VCaP (cell line): ENCODE results near the gene CDC42EP1.
"Not testable (repeated sequence)": the region's sequence is repeated elsewhere in the genome, so short reads cannot be mapped to it uniquely, and the experiment has no call there.

Experiments
- H3K27ac ChIP-seq: fragments of 450-650 bp; 2 replicates; pipeline ENCODE4 v1.5.1; 2017
- TF ChIP-seq, protein P1 (sequence below): fragments of 450-650 bp; conservative IDR thresholded peaks from 2 replicates; pipeline ENCODE4 v1.5.1; 2017; ENCODE audit warnings: mild to moderate bottlenecking, moderate library complexity

Gene CDC42EP1

DNA sequence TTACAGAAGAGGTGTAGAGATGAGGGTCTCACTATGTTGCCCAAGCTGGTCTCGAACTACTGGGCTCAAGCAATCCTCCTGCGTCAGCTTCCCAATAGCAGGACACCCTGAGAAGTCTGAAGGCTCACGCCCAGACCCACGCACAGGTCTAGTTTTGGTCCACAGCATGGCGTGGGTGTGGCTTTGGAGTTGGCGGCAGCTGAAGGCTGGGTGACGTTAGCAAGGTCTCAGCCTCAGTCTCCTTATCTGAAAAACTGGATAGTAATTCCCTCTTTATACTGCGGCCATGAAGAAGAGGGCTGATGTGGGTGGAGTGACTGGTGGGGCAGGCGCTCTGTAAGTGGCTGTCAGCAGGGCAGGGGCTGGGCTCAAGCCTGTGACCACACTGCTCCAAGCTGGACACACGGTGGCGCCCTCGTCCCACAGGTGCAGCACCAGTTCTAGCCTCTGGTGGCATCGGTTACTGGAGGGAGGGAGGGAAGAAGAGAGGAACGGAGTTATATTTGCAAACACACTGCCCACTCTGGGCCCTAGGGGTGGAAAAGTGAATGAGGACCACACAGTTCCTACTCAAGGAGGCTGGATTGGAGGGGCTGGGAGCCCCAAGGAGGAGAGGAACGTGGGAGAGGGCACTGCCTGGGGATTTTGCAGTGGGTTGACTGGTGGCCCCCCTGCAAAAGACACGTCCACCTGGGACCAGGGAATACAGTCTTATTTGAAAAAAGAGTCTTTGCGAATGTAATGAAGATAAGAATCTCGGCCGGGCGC, 21.5 kb upstream of the CDC42EP1 start:
- peak overlapping the region; percentile 43; the same call in 1 of the 2 replicates for H3K27ac ChIP-seq
- TF ChIP-seq, protein P1, sequence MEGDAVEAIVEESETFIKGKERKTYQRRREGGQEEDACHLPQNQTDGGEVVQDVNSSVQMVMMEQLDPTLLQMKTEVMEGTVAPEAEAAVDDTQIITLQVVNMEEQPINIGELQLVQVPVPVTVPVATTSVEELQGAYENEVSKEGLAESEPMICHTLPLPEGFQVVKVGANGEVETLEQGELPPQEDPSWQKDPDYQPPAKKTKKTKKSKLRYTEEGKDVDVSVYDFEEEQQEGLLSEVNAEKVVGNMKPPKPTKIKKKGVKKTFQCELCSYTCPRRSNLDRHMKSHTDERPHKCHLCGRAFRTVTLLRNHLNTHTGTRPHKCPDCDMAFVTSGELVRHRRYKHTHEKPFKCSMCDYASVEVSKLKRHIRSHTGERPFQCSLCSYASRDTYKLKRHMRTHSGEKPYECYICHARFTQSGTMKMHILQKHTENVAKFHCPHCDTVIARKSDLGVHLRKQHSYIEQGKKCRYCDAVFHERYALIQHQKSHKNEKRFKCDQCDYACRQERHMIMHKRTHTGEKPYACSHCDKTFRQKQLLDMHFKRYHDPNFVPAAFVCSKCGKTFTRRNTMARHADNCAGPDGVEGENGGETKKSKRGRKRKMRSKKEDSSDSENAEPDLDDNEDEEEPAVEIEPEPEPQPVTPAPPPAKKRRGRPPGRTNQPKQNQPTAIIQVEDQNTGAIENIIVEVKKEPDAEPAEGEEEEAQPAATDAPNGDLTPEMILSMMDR = peak; percentile 95

DNA sequence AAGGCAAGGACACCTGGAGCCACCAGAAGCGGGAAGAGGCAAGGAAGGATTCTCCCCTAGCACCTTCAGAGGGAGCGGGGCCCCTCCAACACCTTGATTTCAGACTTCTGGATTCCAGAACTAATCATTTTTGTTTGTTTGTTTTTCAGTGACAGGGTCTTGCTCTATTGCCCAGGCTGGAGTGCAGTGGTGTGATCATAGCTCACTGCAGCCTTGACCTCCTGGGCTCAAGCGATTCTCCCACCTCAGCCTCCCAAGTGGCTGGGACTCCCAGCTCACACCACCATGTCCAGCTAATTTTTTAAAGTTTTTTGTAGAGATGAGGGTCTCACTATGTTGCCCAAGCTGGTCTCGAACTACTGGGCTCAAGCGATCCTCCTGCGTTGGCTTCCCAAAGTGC, 20.5 kb upstream of the CDC42EP1 start:
- not testable (repeated sequence) for H3K27ac ChIP-seq

DNA sequence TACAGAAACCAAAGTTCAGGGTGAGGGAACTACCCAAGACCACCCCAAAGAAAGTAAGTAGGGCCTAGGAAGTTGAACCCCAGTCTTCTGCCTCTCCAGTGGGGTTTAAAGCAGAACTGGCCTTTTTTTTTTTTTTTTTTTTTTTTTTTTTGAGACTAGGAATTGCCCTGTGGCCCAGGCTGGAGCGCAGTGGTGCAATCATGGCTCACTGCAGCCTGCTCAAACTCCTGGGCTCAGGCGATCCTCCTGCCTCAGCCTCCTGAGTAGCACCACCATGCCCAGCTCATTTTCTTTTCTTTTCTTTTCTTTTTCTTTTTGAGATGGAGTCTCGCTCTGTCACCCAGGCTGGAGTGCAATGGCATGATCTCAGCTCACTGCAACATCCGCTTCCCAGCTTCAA, 17.9 kb upstream of the CDC42EP1 start:
- H3K27ac ChIP-seq = not testable (repeated sequence)

DNA sequence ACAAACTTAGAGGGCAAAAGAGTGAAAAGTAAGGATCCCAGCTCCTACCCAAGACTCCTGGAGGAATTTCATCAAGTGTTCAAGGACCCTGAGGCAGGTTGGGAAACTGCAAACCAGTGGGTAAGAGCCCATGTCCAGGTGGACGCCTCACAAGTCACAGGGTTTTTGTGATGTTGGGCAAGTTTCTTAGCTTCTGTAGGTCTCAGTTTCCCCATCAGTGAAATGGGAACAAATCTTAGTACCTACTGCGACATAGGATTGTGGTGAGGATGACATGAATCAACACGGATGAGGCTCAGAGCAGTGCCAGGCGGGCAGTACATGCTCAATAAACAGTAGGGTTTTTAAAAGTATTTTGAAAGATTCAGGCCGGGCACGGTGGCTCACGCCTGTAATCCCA, 17.3 kb upstream of the CDC42EP1 start:
- TF ChIP-seq, protein P1 = no peak
- no peak overlapping the region for H3K27ac ChIP-seq

DNA sequence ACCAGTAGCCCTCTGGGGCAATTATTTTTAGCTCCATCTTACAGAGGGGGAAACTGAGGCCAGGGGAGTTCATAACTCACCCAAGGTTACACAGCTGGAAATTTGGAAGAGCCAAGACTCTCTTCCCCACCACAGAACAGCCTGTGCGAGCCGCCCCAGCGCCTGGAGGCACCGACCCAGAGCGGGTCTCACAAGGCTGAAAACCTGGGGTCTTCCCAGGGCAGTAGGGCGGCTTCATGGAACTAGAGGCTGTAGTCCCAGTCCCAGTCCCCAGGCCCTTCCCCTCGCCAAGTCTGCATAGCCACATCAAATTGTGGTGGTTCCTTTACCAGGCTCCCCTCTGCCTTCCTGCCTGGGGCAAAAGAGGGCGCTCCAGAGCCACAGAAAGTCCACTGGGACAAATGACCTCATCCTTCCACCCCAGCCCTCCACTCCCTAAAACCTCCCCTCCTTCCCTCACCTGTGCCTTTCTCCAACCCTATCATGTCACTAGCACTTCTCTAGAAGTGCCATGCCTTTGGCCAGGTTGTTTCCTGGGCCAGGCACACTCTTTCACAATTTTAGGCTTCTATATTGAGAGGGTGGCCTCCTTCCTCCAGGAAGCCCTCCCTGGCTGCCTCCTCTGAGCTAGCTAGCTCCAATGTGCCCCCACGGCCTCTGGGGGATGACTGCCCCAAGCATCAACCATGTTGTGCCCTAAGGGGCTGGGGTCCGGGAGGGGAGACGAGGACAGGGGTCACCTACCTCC, 15.2 kb upstream of the CDC42EP1 start:
- TF ChIP-seq, protein P1 = peak; percentile 74
- H3K27ac ChIP-seq = no peak overlapping the region

DNA sequence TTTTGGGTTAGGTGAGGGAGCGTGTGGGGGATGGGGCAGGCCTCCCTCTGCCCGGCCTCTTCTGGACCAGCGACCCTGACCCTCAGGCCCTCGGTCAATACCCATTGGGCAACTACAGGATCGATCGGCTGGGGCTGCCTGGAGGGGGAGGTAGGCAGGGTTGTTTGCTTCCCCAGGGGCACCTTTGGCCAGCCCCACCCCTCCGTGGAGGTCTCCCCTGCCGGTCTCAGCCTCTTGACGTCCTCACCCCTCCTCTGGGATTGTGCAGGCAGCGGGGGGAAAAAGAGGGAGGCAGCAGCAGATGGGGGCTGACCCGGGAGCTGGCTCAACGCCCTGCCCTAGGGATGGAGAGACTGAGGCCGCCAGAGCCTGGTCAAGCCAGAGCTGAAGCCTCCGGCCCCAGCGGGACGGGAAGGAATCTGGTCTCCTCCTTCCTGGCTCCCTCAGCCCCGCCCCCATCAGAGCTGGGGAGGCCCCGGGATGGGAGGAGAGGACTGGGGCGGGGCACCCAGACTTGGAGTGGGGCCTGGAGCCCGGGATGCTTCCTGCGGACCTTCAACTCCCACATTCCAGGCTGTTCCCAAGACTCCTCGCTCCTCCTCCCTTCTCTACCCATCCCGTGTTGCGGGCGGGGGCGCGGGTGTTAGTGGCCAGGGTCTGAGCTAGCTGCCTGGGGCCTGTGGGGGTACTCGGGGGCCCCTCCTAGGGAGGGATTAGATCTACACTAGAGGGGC, 14.4 kb upstream of the CDC42EP1 start:
- no peak overlapping the region for H3K27ac ChIP-seq
- TF ChIP-seq, protein P1 = no peak

DNA sequence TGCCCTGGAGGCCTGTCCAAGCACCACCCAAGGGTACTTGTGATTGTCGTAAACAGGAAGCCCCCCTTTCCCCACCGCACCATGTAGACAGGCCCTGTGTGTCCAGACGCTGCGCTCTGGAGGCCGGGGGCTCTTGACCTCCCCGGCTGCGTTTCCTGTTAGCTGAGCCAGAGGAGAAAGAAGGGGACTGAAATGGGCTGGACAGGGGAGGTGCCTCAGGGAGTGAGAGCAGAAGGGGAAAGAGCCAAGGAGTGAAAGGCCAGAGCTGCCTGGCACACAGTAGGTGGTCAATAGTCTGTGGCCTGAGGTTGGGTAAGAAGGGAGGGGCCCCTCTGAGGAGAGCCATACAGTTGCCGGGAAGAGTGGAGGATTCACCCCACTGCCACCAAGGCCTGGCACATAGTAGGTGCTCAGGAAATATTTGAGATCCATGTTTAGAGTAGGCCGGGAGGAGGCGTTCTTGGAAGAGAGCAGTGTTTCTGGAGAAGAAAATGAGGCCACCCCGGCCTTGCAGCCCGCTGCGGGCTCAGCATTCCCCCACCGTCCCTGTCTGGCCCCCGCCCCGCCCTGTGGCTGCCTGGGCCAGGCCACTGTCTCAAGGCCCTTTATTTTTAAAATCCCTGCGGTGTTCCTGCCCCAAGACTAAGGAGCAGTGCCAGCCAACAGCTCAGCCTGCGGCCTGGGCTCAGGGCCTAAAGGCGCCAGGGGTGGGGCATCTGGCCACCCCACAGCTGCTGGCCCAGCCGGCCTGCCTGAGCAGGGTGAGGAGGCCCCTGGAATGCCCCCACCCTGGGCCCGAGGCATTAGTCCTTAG, 13.6 kb upstream of the CDC42EP1 start:
- TF ChIP-seq, protein P1 = no peak
- no peak overlapping the region for H3K27ac ChIP-seq

DNA sequence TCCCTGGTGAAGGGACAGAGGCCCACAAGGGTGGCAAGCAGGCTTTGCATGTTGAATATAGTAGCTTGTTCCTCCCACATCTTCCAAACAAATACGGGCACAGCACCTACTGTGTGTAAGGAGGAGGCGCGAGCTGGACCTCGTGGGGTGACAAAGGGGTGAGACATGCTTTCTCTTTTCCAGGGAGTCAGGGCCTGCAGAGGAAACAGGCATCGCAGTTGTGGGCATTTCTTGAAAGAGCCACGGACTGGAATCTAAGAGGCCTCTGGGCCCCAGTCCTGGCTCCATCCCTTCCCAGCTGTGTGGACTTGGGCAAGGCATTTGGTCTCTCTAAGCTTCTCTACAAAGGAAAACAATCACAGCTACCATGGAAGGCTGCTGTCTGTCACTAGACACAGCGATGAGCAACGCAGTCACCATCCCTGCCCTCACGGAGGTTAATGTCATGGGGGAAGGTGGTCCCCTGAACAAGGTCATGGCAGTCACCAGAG, 13.0 kb upstream of the CDC42EP1 start:
- no peak overlapping the region for H3K27ac ChIP-seq

More for the DNA sequence above, 13.0 kb upstream of the CDC42EP1 start:
- TF ChIP-seq, protein P1 = no peak
